Measurements from ENCODE around the gene SLIT3.

GRCh38 chr5:169341556-169341955 lies 40.6 kb upstream of the SLIT3 start:
- TF ChIP-seq CTCF (IDR thresholded peaks at IDR 0.05; ENCODE audit: low read depth, low read length) (no peak), POLR2A (IDR thresholded peaks at IDR 0.05; ENCODE audit: extremely low read depth, insufficient read length) (no peak)

All from NB4 (cell line).